Cardiac fibroblast (primary cell): ENCODE results near the gene ING3.

ENCODE experiments used
- DNase-seq, 2 donors: peaks; one replicate each; pipeline versions ENCODE4 v3.0.0 to v3.0.0-alpha.2; 2010; ENCODE audit warnings: low read depth in 2 of 2
- H3K4me3 ChIP-seq, 2 donors: replicated peaks in 1 of 2; 1 replicate in 1 of 2; 2 replicates in 1 of 2; pipeline ENCODE4 v1.5.1; 2011; ENCODE audit warnings: low read depth in 2 of 2, low read length in 2 of 2, mild to moderate bottlenecking in 2 of 2, moderate library complexity in 1 of 2
- TF ChIP-seq, protein P1 (sequence below): IDR thresholded peaks from one replicate; pipeline ENCODE4 v1.5.1; 2011; ENCODE audit warnings: low read depth, mild to moderate bottlenecking, low read length, inconsistent platforms

Gene ING3

GRCh38 chr7:120987280-120987679 lies 36.7 kb downstream of the ING3 start:
- DNase-seq, result no peak
- TF ChIP-seq, protein P1, sequence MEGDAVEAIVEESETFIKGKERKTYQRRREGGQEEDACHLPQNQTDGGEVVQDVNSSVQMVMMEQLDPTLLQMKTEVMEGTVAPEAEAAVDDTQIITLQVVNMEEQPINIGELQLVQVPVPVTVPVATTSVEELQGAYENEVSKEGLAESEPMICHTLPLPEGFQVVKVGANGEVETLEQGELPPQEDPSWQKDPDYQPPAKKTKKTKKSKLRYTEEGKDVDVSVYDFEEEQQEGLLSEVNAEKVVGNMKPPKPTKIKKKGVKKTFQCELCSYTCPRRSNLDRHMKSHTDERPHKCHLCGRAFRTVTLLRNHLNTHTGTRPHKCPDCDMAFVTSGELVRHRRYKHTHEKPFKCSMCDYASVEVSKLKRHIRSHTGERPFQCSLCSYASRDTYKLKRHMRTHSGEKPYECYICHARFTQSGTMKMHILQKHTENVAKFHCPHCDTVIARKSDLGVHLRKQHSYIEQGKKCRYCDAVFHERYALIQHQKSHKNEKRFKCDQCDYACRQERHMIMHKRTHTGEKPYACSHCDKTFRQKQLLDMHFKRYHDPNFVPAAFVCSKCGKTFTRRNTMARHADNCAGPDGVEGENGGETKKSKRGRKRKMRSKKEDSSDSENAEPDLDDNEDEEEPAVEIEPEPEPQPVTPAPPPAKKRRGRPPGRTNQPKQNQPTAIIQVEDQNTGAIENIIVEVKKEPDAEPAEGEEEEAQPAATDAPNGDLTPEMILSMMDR, result no peak
- H3K4me3 ChIP-seq, result no peak overlapping the region

DNA sequence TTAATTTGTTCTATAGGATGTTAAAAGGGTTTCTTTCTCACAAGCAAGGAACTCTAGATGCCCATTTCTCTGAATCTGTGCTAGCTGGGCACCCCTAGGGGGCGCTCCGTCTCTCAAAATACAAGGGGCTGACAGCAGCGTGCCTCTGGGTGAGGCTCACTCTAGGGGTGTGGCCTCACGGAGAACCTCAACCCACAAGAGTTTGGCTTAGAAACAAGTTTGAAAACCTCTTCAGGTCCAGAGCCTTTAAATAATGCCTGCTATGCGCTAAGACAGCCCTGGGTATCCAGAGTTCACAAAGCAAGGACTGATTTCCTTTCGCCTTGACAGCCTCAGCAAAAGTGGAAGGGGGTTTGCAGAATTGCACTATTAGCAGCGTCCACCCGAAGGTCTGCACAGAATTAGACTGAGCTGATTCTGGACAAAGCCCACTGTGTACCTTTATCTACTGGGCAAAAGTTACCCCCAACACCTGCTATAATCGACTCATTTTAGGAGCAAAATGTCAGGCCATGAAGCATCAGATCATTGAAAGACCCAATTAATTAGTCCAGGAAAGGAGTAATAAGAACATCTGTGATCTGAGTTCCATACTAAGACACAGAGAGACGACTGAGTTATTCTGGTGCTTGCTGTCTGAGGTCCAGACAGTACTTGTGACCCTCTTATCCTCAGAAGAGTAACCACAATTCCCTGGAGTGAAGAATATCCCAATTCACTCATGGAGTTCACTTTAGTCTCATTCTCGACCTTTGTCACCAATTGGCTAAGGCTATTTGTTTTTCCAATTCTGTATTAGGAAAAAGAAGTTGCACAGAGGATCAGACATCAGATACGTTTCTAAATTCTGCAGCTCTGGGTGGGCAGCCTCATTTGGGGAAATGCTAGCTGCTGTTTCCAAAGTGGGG lies 37.4 kb downstream of the ING3 start:
- DNase-seq, result peak; percentile 97 to 98
- TF ChIP-seq, protein P1, result peak; percentile 95
- H3K4me3 ChIP-seq, result peak overlapping the region; percentile 40 to 68

DNA sequence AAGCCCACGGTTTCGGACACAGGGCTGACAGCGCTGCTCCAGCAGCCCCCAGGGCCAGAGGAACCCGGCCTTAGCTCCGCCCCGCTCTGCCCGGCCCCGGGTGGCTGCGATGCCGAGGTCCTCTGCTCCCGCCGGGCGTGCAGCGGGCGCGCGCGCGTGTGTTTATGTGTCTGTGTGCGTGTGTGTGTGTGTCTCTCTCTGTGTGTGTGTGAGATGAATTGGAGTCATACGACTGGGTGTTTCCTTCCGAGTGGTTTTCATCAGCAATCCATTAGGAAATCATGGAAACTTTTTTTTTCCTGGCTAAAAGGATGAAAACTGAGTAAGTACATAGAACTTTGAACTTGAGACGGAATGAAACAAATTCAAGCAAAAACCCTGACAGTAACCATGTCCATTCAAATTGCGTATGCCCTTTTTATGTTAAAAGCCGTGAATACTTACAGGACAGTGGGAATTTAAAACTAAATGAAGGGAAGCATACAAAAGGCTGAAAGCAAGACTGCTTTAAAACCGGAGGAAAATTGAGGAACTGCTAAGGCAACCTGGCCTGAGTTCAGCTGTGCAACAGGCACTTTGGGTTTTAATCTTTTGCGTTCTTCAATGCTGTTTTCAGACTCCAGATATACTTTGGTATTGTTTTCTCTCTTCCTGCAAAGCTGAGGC lies 38.1 kb downstream of the ING3 start, which contains the start of gene CPED1:
Gene CPED1, plus strand, starts transcription at position 121 of the 666 bp plus-strand sequence. CDS start 911 bp downstream, outside the sequence.
- DNase-seq, result peak; percentile 86 to 91
- H3K4me3 ChIP-seq, result peak within 1 kb of the TSS; percentile 40 to 68
- TF ChIP-seq, protein P1, result no peak

- TF ChIP-seq, protein P1, result no peak
- H3K4me3 ChIP-seq, result peak overlapping the region; percentile 40 to 68
- DNase-seq, result peak; percentile 43 to 49
Measured at GRCh38 chr7:120989257-120990220, 39.0 kb downstream of the ING3 start.

GRCh38 chr7:120990468-120991118 lies 40.0 kb downstream of the ING3 start:
- peak overlapping the region in 1 of 2 donors; percentile 68 for H3K4me3 ChIP-seq
- TF ChIP-seq, protein P1, result no peak

More at GRCh38 chr7:120990468-120991118, 40.0 kb downstream of the ING3 start:
- peak in 1 of 2 donors; percentile 62 for DNase-seq
